Amniotic stem cell (primary cell): Measurements from ENCODE around the gene MAN2A1.

Experiments
- DNase-seq: peaks from one replicate; lab custom pipeline; 2025; lab: John Stamatoyannopoulos, UW

Gene MAN2A1

DNA sequence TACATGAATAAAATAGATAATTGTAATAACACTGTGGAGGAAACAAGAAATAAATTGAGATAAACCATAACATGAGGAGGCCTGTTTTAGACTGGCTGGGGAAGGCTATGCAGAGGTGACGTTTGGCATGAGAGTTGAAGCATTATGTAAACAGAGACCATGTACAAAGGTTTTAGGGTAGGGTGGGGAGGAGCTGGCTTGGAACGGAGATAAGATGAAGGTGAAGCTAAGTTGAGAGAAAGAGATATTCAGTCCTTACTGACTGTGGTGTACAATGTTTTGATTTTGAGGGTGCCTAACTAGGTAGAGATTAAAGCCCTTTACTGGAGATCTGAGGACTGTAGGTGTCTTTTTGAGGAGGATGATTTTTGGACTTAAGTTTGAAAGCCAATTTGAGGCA is 17.8 kb downstream of the MAN2A1 start:
- DNase-seq, result no peak

DNA sequence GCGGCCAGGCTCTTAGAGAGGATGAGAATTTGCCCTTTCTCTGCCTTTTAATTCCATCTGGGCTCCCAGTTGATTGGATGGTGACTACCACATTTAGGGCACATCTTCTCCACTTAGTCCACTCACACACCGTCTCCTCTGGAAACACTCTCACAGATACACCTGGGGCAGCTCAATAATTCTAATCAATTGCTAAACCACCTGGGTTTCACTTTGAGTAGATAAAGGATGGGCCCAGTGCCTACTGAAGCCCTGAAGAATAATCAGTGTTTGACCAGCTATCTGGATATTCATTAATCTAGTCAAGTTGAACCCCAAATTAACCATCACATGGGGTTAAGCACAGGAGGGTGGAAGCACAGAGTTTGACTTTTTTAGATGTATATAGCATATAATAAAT is 19.1 kb downstream of the MAN2A1 start:
- no peak for DNase-seq

DNA sequence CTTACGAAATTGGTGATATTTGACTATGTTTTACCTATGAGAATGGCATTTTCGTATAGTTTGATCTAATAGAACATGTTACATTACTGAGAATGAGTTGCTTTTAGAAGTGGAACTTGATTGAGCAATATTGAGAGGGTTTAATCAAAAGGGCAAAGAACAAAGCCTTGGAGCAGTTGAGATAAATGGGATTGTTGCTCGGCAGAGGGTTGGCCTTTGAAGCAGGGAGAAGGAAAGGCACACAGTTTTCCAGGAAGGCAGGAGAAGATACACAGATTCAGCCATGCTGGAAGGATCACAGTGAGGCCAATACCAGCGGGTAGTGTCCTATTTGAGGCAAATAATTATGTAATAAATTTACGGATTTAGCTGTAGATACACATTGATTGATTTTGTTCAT is 19.5 kb downstream of the MAN2A1 start:
- DNase-seq, result no peak

DNA sequence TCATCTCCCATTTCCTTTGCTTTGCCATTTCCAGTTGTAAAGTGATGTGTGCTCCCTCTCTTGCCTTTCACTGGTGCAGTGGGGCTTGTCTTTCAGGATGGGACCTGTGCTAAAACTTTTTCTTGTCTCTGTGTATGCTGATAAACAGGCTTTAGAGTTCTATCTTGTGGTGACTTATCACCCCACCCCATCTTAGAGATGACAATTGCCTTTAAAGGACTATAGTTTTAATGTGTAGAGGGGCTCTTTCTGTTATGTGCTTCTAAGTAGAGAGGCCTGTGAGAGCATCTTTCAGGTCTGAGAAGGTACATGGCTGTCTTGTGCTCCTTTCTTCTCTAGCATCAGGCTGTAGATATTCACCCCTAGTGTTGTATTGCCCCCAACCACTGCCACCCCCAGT is 21.9 kb downstream of the MAN2A1 start:
- no peak for DNase-seq

DNA sequence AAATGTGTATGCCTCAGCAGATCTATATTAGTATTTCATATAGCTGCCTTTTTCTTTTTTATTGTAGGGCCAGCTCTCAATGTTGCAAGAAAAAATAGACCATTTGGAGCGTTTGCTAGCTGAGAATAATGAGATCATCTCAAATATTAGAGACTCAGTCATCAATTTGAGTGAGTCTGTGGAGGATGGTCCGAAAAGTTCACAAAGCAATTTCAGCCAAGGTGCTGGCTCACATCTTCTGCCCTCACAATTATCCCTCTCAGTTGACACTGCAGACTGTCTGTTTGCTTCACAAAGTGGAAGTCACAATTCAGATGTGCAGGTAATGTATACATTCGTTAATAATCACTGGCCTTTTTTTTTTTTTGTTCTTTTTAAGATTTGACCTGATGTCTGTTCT is 23.7 kb downstream of the MAN2A1 start:
- no peak for DNase-seq

DNA sequence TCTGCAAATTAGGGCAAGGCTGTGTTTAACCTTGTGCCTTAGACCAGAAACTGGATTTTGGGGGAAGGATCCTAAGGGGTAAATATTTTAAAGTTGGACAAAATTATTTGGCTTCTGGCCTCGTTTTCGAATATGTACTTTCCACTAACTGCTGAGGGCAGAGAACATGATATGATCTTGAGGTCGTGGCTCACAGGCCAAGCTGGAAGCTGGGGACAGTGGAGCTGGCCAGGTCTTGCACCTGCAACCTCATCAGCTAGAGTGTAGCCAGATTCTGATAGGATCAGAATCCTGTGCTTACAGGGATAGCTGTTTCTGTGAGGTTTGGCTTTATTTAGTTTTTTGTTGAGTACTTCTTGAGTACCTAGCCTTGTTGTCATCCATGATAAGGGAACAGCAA is 24.9 kb downstream of the MAN2A1 start:
- no peak for DNase-seq

DNA sequence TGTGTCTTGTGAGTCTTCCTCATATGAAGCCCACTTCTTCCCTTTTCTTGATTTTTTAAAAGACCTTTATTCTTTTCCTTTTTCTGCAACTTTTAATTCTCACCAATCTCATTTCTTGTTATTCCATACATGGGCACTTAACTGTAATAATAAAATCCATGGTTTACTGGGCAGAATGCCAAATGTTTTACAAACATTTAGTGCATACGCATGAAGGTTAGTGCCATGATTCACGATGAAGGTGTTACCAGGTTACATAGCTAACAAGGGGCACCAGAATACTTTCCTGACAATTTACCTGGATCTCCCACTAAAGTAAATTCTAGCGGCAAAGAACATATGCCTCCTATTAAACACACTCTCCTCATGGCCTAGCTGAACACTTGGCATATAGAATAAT is 28.5 kb downstream of the MAN2A1 start:
- no peak for DNase-seq

DNA sequence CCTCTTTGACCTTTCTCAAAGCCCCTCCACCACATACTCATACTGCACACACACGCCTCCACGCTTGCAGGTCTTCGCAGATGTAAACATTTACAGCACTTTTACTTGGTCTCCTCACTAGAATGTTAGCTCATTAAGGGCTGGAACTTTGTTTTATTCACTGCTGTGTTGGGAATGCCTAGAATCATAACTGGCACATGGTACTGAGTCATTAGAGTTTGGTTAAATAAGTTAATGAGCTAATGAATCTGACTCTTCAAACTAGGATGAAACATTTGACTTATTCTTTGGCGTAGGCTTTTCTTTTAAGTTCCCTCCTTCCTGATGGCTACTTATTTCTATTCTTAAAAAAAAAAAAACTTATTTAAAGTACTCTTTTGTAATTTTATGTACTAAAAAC is 28.9 kb downstream of the MAN2A1 start:
- DNase-seq, result no peak

DNA sequence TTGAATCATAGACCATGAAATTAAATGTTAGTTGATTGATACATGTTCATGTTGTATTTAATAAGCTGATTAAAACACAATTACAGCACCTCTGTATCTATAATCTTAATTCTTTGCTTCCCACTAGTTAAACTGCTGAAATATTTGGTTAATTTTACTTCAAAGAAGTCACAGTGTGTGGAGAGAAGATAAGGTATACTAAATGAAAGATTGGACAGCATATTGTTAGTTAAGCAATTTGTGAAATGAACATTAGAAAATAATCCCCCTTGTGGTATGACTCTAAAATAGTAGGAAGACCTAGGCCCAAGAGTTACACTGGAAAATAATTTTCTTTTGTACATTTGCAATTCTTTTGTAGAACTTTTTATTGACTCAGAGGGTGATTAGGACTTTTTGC is 30.3 kb downstream of the MAN2A1 start:
- DNase-seq, result no peak

DNA sequence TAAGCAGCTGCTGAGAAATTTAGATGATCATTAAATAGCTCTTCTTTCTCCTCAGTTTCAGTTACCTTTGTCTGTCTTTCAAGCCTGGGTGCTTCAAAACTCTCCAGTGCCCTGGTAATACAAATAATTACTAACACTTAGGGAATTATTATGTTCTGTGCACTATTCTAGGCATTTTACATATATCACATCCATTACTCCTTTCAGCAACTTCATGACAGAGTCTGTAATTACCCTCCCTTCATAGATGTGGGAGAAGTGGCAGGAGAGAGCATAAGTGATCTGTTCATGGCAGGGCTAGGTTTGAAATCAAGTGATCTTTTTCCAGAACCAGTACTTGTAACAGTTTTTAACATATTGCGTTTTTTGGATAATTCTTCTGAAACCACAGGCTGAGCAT is 32.0 kb downstream of the MAN2A1 start:
- DNase-seq, result no peak

DNA sequence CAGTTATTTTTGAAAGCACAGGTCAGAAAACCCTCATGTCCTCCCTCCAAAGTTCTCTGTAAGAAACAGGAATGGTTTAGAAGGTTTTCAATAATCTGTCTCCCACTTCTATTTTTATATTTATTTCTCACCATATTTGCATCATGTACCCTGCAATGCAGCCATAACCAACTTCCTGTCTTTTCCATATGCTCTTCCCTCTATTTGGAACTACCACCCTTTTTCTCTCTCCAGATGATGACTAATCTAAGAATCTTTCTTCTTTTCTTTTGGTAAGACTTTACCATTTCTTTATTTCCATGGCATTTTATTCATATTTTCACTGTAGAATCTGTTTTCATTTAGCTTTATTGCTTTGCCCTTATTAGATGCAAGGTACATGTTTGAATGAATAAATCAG is 33.9 kb downstream of the MAN2A1 start:
- DNase-seq, result no peak

DNA sequence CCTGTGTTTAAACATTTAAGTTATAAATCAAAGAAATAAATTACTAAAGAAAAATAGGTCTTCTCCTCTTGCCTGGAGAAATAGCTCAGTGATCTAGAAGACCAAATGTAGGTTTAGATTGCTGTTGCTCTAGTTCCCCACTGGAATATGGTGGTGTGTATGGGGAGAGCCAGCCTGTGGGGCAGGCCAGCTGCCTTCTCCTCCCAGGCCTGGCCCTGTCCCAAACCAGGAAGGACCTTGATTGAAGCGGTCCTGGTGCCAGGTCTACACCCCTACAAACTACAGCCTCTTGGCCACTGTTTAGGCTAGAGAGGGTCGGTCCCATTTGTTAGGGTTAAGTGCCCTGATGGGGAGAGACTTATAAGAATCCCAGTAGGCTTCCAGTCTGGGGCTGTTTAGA is 35.4 kb downstream of the MAN2A1 start:
- no peak for DNase-seq

DNA sequence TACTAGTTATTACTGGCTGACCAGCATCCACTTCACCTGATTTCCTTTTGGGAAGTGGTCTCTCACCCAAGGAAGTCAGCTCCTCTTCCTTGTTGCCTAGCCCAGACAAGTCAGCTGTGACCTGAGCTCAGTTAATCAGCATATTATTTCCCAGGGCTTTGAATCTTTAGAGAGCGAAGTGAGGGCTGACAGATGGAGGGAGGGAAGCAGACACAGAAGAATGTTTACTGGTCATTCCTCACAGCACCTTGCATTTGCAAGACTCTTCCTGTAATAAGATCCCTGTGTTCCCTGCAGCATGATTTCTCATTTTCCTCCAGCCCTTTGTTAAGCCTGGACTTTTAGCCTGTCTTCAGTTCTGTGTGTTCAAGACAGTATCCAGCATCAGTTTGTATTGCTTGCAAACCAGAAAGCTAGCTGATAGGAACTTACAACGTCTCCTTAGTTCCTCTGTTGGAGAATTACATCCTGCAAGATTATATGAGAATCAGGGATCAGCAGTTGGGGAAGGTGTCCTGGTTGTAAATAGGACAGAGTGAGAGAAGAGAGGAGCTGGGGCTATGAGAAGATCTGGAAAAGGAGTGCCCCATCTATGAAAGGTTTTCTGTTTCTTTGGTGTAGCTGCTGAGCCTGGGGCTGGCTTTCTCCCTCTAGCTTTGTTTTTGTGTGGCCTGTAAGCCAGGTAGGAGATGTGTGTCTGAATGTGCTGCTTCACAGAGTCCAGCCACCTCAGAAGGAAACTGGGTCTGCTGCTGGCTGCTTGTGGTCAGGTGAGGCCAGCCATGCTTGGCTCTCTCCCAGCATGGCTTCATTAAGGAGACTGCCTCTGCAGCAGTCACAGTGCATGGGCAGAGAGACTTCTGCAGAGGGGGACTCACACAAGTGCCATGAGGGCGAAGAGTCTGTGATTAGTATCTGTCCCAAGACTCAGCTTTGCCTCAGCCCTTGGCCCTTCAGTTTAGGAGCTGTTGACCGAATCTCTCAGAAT is 50.3 kb downstream of the MAN2A1 start:
- no peak for DNase-seq

DNA sequence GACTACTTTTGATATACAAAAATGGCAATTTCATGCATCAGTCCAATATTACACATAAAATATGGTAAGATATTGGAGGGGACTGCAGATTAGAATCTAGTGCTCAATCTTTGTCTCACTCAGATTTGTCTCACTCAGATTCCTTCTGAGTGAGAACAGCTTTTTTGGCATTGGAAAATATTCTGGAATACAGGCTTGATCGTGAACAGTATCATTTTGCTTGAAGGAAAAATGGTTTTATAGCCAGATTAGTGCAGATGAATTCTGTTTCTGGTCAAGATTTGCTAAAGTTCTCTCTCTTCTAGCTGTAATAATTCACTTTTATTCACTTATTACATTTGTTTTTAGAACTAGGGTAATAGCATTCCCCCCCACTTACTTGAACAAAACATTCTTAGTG is 51.2 kb downstream of the MAN2A1 start:
- no peak for DNase-seq

DNA sequence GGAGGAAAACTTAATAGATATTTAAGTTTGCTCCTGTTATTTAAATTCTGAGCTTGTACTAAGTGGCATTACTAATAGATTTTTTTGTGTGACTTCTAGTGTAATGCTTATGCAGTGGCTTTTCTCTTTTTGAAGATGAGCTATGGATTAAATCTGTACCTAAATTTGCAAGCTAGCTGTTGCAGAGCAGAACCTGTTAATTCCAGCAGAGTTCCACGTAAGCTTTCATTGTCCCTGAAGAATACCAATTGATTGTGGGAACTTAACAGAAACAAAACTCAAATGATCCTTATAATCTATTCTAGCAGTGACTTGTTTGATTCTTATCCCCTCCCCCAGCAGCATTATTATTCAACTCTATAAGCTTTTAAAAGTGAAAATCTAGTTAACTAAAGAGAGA is 51.7 kb downstream of the MAN2A1 start:
- no peak for DNase-seq

DNA sequence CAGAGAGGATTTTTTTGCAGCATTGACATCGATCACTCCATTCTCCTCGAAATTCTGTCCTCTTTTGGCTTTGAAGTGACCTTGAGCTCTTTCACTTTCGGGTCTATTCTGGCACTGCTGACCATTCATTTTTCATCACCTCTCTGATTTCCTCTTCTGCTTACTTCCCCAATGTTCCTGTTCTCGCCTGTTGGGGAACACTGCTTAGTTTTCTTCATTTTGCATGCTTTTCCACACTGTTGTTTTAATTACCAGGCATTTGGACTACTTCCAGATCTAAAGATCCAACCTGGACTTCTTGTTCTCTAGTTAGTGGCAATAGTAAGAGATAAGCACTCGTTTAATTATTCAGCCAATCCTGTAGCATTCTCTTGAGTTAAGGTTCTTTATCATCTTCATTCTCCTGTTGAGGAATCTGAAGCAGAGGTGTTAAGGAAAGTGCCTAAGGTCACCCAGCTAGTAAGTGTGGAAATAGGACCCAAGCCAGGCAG is 53.4 kb downstream of the MAN2A1 start:
- DNase-seq, result no peak

DNA sequence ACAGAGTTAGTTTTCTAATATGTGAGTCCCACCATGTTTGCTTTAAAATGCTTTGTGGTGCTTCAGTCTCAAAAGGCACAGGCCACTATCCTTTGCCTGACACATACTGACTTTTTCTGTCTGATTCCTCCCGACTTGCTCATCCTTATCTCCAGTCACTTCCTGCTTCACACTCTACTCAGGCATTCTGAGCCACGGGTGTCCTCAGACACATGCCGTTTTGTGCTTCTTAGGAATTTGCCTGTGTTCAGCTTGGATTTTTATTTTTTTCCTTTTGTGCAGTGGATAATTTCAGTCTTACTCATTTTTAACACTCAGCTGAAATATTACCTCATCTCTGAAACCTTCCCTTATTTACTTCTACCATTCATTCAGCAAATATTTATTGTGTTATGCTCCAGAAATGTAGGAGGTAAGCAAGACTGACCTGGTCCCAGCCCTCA is 54.1 kb downstream of the MAN2A1 start:
- peak; percentile 77 for DNase-seq

DNA sequence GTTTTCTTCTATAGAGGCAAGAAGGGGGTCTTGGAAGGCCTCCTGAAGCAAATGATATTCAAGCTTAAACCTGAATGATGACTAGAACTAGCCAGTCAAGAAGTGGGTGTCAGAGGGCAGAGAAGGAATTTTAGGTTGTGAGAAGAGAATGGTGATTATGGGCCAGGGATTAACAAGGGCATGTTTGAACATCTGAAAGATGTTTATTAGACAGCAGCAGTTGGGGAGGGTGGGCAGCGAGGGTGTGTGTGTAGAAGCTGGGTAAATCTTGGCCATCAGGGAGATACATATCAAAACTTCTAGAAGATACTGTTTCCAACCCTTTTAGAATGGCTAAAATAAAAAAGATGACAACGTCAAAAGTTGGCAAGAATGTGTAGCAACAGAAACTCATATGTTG is 54.5 kb downstream of the MAN2A1 start:
- DNase-seq, result no peak

DNA sequence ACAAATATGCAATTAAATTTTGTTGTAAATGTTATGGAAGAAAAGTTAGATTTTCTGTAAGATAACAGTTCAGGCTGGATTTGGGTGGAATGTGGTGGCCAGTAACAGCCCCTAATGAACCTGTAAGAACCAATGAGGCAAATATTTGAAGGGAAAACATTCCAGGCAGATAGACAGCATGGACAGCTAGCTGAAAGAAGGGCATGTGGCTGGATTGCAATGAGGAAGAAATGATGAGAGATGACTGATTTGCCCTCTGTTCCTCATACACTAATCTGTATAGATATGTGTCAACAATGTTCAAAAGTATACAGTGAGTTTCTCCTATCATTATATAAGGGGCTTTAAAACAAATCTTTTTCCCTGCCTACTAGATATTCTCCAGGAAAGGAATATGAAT is 58.8 kb downstream of the MAN2A1 start:
- DNase-seq, result no peak

DNA sequence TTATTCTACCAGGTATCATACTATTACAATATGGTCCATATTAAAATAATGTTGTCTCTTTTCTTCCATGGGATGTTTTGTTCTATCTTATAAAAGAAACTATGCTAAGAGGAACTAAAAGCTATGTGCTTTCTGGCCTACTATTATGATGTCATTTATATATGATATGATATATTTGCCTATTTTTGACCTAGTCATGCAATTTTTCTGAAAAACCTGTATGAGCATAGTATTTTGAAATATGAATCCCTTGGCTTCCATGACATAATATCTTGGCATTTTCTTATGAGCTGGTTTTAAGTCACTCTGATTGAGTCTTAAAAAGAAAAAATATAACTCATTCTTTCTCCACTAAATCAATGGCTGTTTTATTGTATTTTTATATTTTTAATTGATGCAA is 60.7 kb downstream of the MAN2A1 start:
- no peak for DNase-seq

DNA sequence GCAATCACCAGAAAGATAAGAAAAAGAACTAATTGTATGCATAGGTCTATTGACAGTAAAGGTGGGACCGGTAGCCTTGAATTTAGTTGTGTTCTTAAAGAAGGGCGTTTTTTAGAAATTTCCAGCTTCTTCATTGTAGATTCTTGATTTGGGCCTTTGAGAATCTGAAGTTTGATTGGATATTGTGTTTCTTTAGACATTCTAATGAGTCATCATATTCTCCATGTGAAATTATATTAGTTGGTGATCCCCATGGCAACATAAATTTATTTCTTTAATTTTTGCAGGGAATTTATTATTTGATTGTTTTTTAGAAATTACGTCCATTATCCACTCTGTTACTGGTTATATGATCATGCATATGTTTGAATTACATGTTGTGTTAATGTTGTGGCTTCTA is 63.6 kb downstream of the MAN2A1 start:
- DNase-seq, result no peak

DNA sequence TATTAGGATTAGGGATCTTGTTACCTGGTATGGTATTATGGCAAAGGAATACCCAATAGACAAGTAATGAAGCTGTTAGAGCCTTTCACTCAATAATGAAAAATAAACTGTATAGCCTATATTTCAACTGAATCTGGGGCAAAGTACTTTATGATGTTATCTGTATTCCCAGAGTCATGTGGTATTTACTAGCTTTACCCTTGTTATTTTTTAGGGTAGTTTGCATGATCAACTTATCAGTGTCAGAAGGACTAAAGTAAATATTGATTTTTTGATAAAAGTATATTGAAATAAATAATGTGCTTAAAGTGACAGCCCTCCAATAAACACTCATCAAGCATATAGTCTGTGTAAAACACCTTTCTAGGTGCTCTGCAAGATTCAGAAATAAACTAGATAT is 64.6 kb downstream of the MAN2A1 start:
- no peak for DNase-seq

DNA sequence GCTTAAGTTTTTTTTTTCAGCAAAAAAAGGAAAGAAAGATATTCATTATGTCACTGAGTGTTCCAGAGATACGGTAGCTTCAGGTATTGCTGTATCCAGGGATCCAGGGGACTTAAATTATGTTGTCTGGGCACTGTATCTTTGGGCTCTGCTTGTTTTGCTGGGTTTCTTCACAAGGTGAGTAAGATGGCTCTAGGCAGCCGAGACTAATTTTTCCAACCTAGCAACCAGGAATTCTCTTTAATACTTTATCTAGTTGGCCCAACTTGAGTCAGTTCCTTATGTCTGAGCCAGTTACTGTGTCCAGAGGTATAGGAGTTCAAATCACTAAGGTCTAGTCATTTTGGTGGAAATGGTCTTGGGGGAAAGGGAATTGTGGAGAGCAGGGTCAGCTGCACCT is 66.0 kb downstream of the MAN2A1 start:
- DNase-seq, result no peak
